HG02678 (cell line): Measurements from ENCODE around the gene PRUNE2.

ENCODE experiments used
- ATAC-seq: cut with Tn5 transposase; IDR thresholded peaks from one replicate; pipeline ENCODE4 v1.9.1; 2021; ENCODE audit warnings: mild to moderate bottlenecking, moderate library complexity; ENCODE audit not compliant: unreplicated experiment

The PRUNE2 gene

GRCh38 chr9:76808636-76809035, 97.3 kb downstream of the PRUNE2 start:
- ATAC-seq = no peak

GRCh38 chr9:76803762-76804161, 102.2 kb downstream of the PRUNE2 start:
- ATAC-seq = no peak

- ATAC-seq = no peak
These were observed 102.8 kb downstream of the PRUNE2 start for GRCh38 chr9:76803083-76803482.

- no peak for ATAC-seq
These were observed 105.0 kb downstream of the PRUNE2 start for GRCh38 chr9:76800901-76801300.

- no peak for ATAC-seq
These were observed 106.4 kb downstream of the PRUNE2 start for GRCh38 chr9:76799473-76799872.

- ATAC-seq = no peak
These were observed 107.4 kb downstream of the PRUNE2 start for GRCh38 chr9:76798527-76798926.

- ATAC-seq = no peak
These were observed 109.6 kb downstream of the PRUNE2 start for GRCh38 chr9:76796296-76796695.

- ATAC-seq = no peak
These were observed 112.0 kb downstream of the PRUNE2 start for GRCh38 chr9:76793784-76794431.

GRCh38 chr9:76789840-76790239, 116.1 kb downstream of the PRUNE2 start:
- ATAC-seq = no peak

- ATAC-seq = no peak
These were observed 118.2 kb downstream of the PRUNE2 start for GRCh38 chr9:76787677-76788076.

GRCh38 chr9:76785501-76785900, 120.4 kb downstream of the PRUNE2 start:
- ATAC-seq = no peak

GRCh38 chr9:76784881-76785280, 121.0 kb downstream of the PRUNE2 start:
- no peak for ATAC-seq

- ATAC-seq = no peak
These were observed 133.0 kb downstream of the PRUNE2 start for GRCh38 chr9:76772686-76773445.

- ATAC-seq = no peak
These were observed 139.8 kb downstream of the PRUNE2 start for GRCh38 chr9:76766126-76766525.

- no peak for ATAC-seq
These were observed 141.8 kb downstream of the PRUNE2 start, which contains the start of gene PCA3 for GRCh38 chr9:76764138-76764537. Gene PCA3, plus strand, starts transcription at chr9:76764438.

GRCh38 chr9:76761448-76761847, 144.5 kb downstream of the PRUNE2 start:
- no peak for ATAC-seq

GRCh38 chr9:76759732-76760131, 146.2 kb downstream of the PRUNE2 start:
- ATAC-seq = no peak

- ATAC-seq = no peak
These were observed 147.4 kb downstream of the PRUNE2 start for GRCh38 chr9:76758476-76758875.

- ATAC-seq = no peak
These were observed 148.8 kb downstream of the PRUNE2 start for GRCh38 chr9:76756941-76757673.

- peak; percentile 23 for ATAC-seq
These were observed 149.7 kb downstream of the PRUNE2 start for GRCh38 chr9:76756268-76756640.

GRCh38 chr9:76751001-76751400, 154.9 kb downstream of the PRUNE2 start:
- no peak for ATAC-seq

- ATAC-seq = no peak
These were observed 161.6 kb downstream of the PRUNE2 start for GRCh38 chr9:76744336-76744735.
